ENCODE data around the gene PARD3. TPM values are rescaled to one million over a fixed set of nuclear protein-coding genes. Genes with fewer than 3 reads are reported as not detected.

PARD3 gene
- polyA plus RNA-seq, 3 donors from 2014 or later = 0.72 TPM; not detected in 2

GRCh38 chr10:34224639-34225038 is 590.5 kb downstream of the PARD3 start:
- H3K27me3 Mint-ChIP-seq (ENCODE audit: low read depth in 3 of 3) = peaks cover 3 to 14% (median 4%) of the 10 kb centered on the region in 3 donors
- H3K27ac Mint-ChIP-seq = no peak overlapping the region
- peaks cover 0 to 1% (median 0%) of the 10 kb centered on the region in 6 donors for H3K9me3 Mint-ChIP-seq
- no peaks in the 10 kb centered on the region for H3K36me3 Mint-ChIP-seq
- H3K4me1 Mint-ChIP-seq = no peaks in the 10 kb centered on the region
- no peak for DNase-seq
- no peak overlapping the region for H3K4me3 Mint-ChIP-seq

DNA sequence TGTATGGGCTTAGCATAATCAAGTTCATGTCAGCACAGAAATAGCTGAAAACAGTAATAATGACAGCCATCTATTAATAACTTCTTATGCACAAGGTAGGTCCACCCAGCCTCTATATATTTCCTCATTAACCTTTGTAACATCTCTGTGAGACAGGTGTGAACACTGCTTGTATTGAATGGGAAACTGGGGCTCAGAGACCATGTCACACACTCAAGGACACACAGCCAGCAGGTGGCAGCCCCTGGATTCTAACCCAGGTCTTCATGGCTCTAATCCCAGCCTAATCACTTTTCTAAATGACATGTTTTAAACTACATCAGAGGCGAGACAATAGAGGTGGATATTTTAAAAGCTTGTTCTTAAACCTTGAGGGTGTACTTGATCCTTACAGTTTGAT is 591.4 kb downstream of the PARD3 start:
- no peak overlapping the region for H3K27ac Mint-ChIP-seq
- H3K27me3 Mint-ChIP-seq (ENCODE audit: low read depth in 3 of 3) = peaks cover 3 to 10% (median 4%) of the 10 kb centered on the region in 3 donors
- no peaks in the 10 kb centered on the region for H3K36me3 Mint-ChIP-seq
- H3K4me1 Mint-ChIP-seq = no peaks in the 10 kb centered on the region
- H3K9me3 Mint-ChIP-seq = peaks cover 0 to 1% (median 0%) of the 10 kb centered on the region in 6 donors
- H3K4me3 Mint-ChIP-seq = no peak overlapping the region
- no peak for DNase-seq

DNA sequence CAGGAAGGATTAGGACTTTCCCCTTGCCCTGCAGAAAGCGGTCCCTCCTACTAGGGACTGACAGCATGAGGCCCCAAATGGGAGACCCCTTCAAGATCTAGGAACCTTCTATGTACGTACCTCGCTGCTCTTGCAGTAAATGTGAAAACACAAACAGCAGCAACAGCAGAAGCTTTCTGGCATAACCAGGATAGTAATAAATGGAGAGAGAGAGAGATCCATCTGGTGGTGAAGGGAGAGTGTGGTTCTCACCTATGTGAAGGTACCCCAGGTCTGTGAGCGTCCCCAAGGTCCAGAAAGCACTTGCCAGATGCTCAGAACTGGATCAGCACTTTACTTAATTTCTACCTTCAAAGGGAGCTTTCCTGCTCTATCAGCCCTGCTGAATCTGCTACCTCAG is 592.7 kb downstream of the PARD3 start:
- H3K27ac Mint-ChIP-seq = no peak overlapping the region

GRCh38 chr10:34219753-34220548 is 595.1 kb downstream of the PARD3 start:
- Mint-ChIP-seq H3K27me3 (ENCODE audit: low read depth in 3 of 3) (peaks cover 2 to 5% (median 3%) of the 10 kb centered on the region in 3 donors), H3K9me3 (peaks cover 0 to under 1% (median 0%) of the 10 kb centered on the region in 6 donors), H3K4me3 (no peak overlapping the region), H3K36me3 (no peaks in the 10 kb centered on the region), H3K27ac (no peak overlapping the region), H3K4me1 (no peaks in the 10 kb centered on the region)
- no peak for DNase-seq

More for the DNA sequence above, 592.7 kb downstream of the PARD3 start:
- Mint-ChIP-seq H3K36me3 (no peaks in the 10 kb centered on the region), H3K27me3 (ENCODE audit: low read depth in 3 of 3) (peaks cover 4 to 11% (median 5%) of the 10 kb centered on the region in 3 donors), H3K9me3 (peaks cover 0 to 1% (median 0%) of the 10 kb centered on the region in 6 donors), H3K4me1 (no peaks in the 10 kb centered on the region), H3K4me3 (no peak overlapping the region)
- DNase-seq = no peak

- peaks cover 0 to 4% (median 2%) of the 10 kb centered on the region in 3 donors for H3K27me3 Mint-ChIP-seq (ENCODE audit: low read depth in 3 of 3)
- no peak for DNase-seq
- no peaks in the 10 kb centered on the region for H3K36me3 Mint-ChIP-seq
- no peaks in the 10 kb centered on the region for H3K4me1 Mint-ChIP-seq
- no peaks in the 10 kb centered on the region for H3K9me3 Mint-ChIP-seq
- no peak overlapping the region for H3K27ac Mint-ChIP-seq
- no peak overlapping the region for H3K4me3 Mint-ChIP-seq
Measured at GRCh38 chr10:34217524-34217923, 597.6 kb downstream of the PARD3 start.

- DNase-seq = no peak
- H3K9me3 Mint-ChIP-seq = no peaks in the 10 kb centered on the region
- H3K4me1 Mint-ChIP-seq = no peaks in the 10 kb centered on the region
- no peak overlapping the region for H3K4me3 Mint-ChIP-seq
- H3K27ac Mint-ChIP-seq = no peak overlapping the region
- H3K27me3 Mint-ChIP-seq (ENCODE audit: low read depth in 3 of 3) = peaks cover 0 to 4% (median 2%) of the 10 kb centered on the region in 3 donors
- no peaks in the 10 kb centered on the region for H3K36me3 Mint-ChIP-seq
Measured at GRCh38 chr10:34216348-34216945, 598.6 kb downstream of the PARD3 start.

- no peak for DNase-seq
- no peak overlapping the region for H3K27ac Mint-ChIP-seq
- peaks cover 0 to 2% (median 0%) of the 10 kb centered on the region in 6 donors for H3K9me3 Mint-ChIP-seq
- H3K36me3 Mint-ChIP-seq = no peaks in the 10 kb centered on the region
- H3K4me3 Mint-ChIP-seq = no peak overlapping the region
- peaks cover 0 to 9% (median 4%) of the 10 kb centered on the region in 3 donors for H3K27me3 Mint-ChIP-seq (ENCODE audit: low read depth in 3 of 3)
- H3K4me1 Mint-ChIP-seq = no peaks in the 10 kb centered on the region
Measured at GRCh38 chr10:34213805-34214197, 601.3 kb downstream of the PARD3 start.

DNA sequence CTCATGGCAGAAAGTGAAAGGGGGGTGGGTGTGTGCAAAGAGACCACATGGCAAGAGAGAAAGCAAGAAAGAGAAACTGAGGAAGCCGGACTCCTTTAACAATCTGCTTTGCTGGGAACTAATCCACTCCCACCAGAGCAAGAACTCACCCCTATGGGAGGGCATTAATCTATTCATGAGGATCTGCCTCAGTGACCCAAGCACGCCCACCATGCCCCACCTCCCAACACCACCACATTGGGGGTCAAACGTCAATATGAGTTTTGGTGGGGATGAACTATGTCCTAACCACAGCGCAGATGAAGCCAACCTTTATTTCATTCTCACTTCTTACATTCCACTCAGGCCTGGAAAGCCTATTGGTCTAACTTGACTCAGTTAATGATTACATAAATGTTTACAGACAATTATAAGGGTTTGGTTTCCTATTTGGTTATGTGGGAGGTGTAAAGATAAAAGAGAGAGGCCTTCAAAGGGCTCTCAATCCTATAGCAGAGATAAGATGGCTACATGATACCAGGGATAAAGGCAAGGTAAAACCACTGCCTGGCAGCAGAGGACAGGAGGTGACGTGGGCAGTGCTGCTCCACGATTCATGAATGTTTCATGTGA is 601.8 kb downstream of the PARD3 start:
- Mint-ChIP-seq H3K4me3 (no peak overlapping the region), H3K4me1 (no peaks in the 10 kb centered on the region), H3K27me3 (ENCODE audit: low read depth in 3 of 3) (peaks cover 0 to 9% (median 2%) of the 10 kb centered on the region in 3 donors), H3K27ac (no peak overlapping the region), H3K36me3 (no peaks in the 10 kb centered on the region), H3K9me3 (peaks cover 0 to 2% (median 0%) of the 10 kb centered on the region in 6 donors)
- DNase-seq = no peak

- Mint-ChIP-seq H3K4me1 (peaks cover 30 to 38% of the 10 kb centered on the region in 2 donors), H3K27me3 (ENCODE audit: low read depth in 3 of 3) (peaks cover 0 to 19% (median 10%) of the 10 kb centered on the region in 3 donors), H3K9me3 (peaks cover 0 to 2% (median 0%) of the 10 kb centered on the region in 6 donors), H3K4me3 (no peak overlapping the region), H3K36me3 (no peaks in the 10 kb centered on the region), H3K27ac (no peak overlapping the region)
- no peak for DNase-seq
Measured at GRCh38 chr10:34207343-34207742, 607.8 kb downstream of the PARD3 start.

GRCh38 chr10:34206935-34207268 is 608.2 kb downstream of the PARD3 start:
- Mint-ChIP-seq H3K27me3 (ENCODE audit: low read depth in 3 of 3) (peaks cover 0 to 18% (median 10%) of the 10 kb centered on the region in 3 donors), H3K4me3 (no peak overlapping the region), H3K9me3 (peaks cover 0 to 2% (median 0%) of the 10 kb centered on the region in 6 donors), H3K27ac (no peak overlapping the region), H3K4me1 (peaks cover 30 to 39% of the 10 kb centered on the region in 2 donors), H3K36me3 (no peaks in the 10 kb centered on the region)
- DNase-seq = no peak

GRCh38 chr10:34206078-34206934 is 608.8 kb downstream of the PARD3 start:
- Mint-ChIP-seq H3K27ac (no peak overlapping the region), H3K36me3 (no peaks in the 10 kb centered on the region), H3K4me3 (peak overlapping the region; percentile 19 to 58 (median 42)), H3K27me3 (ENCODE audit: low read depth in 3 of 3) (peaks cover 0 to 17% (median 10%) of the 10 kb centered on the region in 3 donors), H3K4me1 (peaks cover 30 to 39% of the 10 kb centered on the region in 2 donors), H3K9me3 (peaks cover 0 to 2% (median 0%) of the 10 kb centered on the region in 6 donors)
- DNase-seq = no peak

GRCh38 chr10:34205452-34205851 is 609.6 kb downstream of the PARD3 start:
- Mint-ChIP-seq H3K27ac (peak overlapping the region in 2 of 6 donors; percentile 26 to 39), H3K36me3 (no peaks in the 10 kb centered on the region), H3K9me3 (peaks cover 0 to 2% (median 0%) of the 10 kb centered on the region in 6 donors), H3K4me1 (peaks cover 30 to 39% of the 10 kb centered on the region in 2 donors), H3K4me3 (peak overlapping the region in 4 of 5 donors; percentile 57 to 64 (median 60)), H3K27me3 (ENCODE audit: low read depth in 3 of 3) (peaks cover under 1 to 16% (median 10%) of the 10 kb centered on the region in 3 donors)
- peak in 2 of 3 donors; percentile 12 to 18 for DNase-seq

DNA sequence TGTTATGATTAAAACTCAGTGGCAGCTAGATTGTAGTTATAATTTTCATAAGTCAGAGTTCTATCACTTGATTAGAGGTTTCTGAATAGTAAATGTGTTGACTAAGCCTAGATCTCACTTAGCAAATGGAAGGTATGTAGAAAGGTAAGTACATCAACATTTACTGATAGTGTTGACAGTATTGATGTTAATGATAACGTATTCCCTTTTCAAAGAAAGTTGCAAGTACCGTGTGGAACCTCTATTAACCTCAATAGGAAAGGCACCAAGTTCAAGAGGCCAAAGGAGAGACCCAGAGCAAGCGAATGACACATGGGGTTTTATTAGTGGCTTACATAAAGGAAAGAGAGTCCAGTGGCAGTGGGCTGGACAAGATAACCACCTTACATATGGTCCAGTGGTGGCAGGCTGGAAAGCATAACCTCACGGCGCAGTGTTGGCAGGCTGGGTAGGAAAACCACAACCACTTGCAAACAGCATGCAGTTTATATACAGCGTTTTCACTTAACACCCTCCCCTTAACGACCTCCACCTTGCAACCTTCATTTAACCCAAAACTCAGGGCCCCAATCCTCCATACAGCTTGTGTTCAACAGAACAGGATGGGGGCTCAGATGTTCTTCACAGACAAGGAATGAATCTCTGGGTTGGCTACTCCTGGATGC is 611.0 kb downstream of the PARD3 start:
- peak overlapping the region; percentile 1 to 57 (median 22) for H3K4me3 Mint-ChIP-seq
- H3K27ac Mint-ChIP-seq = peak overlapping the region in 2 of 6 donors; percentile 18 to 25
- DNase-seq = peak; percentile 48 to 52 (median 52)
- H3K27me3 Mint-ChIP-seq (ENCODE audit: low read depth in 3 of 3) = peaks cover 3 to 14% (median 9%) of the 10 kb centered on the region in 3 donors
- H3K36me3 Mint-ChIP-seq = no peaks in the 10 kb centered on the region
- peaks cover 30 to 39% of the 10 kb centered on the region in 2 donors for H3K4me1 Mint-ChIP-seq
- peaks cover 0 to 1% (median 0%) of the 10 kb centered on the region in 6 donors for H3K9me3 Mint-ChIP-seq
